LNCaP clone FGC (cell line): ENCODE measurements around the gene MEST.

ENCODE experiments used
- DNase-seq: peaks from one replicate; pipeline ENCODE4 v3.0.0-alpha.2; 2011; ENCODE audit warnings: low read depth
- H3K4me3 ChIP-seq: 2 replicates; pipeline ENCODE4 v1.5.1; 2011; ENCODE audit warnings: mild to moderate bottlenecking, low read depth, low read length, control low read depth
- TF ChIP-seq, protein P1 (sequence below): IDR thresholded peaks from 2 replicates; pipeline ENCODE4 v1.5.1; 2012; ENCODE audit warnings: mild to moderate bottlenecking; ENCODE audit not compliant: control insufficient read depth, insufficient read depth; ENCODE audit errors: extremely low read depth

MEST gene

DNA sequence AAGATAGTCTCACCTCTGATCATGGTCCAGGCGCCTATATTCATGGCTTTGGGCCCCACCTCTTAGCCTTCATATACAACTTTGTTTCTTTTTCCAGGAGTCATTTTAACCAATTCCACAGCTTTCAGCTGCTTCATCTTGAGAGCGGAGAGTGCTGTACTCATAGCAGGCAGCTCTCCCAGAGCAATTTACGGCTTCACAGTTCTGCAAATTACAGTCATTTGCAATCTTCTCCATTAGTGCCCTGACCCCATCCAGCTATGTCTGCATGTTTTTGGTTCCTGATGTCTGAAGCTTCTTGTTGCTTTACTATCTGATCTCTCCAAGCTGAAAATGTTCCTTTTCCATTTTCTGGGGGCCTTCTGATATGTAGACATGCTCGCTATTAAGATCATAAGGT, 18.0 kb upstream of the MEST start:
- no peak overlapping the region for H3K4me3 ChIP-seq
- DNase-seq = no peak
- TF ChIP-seq, protein P1, sequence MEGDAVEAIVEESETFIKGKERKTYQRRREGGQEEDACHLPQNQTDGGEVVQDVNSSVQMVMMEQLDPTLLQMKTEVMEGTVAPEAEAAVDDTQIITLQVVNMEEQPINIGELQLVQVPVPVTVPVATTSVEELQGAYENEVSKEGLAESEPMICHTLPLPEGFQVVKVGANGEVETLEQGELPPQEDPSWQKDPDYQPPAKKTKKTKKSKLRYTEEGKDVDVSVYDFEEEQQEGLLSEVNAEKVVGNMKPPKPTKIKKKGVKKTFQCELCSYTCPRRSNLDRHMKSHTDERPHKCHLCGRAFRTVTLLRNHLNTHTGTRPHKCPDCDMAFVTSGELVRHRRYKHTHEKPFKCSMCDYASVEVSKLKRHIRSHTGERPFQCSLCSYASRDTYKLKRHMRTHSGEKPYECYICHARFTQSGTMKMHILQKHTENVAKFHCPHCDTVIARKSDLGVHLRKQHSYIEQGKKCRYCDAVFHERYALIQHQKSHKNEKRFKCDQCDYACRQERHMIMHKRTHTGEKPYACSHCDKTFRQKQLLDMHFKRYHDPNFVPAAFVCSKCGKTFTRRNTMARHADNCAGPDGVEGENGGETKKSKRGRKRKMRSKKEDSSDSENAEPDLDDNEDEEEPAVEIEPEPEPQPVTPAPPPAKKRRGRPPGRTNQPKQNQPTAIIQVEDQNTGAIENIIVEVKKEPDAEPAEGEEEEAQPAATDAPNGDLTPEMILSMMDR = no peak

- H3K4me3 ChIP-seq = no peak overlapping the region
- no peak for DNase-seq
- TF ChIP-seq, protein P1 = no peak
These were observed 16.1 kb upstream of the MEST start for GRCh38 chr7:130475776-130476175.

DNA sequence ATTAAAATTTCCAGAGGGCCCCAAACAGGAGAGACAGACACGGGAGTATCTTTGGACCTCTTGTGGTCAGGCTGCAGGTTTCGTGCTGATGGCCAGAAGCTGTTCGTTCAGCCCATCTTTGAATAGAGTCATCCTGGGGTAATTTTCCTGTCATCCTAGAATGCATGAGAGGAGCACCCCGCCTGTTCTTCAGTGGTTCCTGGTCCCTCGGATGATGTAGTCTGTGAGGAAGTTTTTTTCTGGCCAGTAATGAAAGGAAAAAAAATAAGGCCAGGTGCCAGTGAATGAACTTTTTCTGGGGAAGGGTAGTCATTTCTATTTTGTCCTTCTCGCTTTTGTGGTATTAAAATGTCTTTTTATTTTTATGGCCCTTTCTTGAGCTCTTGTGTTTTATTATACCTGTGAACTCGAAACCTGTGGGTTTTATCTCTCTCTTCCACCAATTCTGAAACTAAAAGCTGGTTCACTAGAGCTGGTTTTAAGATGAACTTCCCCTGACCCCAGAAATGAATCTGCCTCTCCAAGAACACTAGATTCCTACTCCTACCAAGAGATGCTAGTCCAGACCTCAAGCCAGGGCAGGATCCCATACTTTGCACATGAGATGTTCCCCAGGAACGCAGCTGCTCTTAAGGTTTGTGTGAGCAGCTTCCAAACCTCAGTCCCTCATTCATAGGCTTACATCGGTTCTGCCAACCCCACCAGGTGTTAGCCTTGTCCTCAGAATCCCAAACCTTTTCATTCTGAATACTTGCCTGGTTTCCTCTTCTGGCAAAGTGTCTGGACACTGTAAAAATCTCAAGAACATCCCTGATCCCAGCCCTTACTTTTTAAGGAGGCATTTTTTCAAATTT, 15.4 kb upstream of the MEST start:
- TF ChIP-seq, protein P1 = no peak
- DNase-seq = no peak
- H3K4me3 ChIP-seq = no peak overlapping the region

GRCh38 chr7:130478991-130479390, 12.9 kb upstream of the MEST start:
- no peak for DNase-seq
- H3K4me3 ChIP-seq = no peak overlapping the region
- TF ChIP-seq, protein P1 = no peak

DNA sequence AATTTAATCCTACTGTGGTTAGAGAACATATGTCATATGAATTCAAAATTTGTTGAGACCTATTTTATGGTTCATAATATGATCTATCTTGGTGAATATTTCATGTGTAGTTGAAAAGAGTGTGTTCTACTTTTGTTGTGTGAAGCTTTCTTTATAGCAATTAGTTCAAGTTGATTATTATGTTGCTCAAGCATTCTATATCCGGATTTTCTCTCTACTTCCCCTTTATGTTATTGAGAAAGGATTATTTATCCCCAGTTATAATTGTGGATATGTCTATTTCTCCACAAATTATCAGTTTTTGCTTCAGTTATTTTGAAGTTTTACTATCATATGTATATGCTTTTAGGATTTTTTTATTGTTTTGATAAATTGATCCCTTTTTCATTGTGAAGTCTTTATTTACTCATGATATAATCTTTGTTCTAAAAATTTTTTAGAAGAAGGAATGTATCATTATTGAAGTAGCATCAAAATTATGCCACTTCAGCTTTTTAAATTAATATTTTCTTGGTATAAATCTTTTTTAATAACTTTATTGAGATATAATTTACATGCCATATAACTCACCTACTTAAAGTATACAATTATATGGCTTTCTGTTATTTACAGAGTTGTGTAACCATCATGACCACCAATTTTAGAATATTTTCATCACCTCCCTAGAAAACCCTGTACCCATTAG, 12.0 kb upstream of the MEST start:
- TF ChIP-seq, protein P1 = no peak
- no peak for DNase-seq
- H3K4me3 ChIP-seq = no peak overlapping the region

DNA sequence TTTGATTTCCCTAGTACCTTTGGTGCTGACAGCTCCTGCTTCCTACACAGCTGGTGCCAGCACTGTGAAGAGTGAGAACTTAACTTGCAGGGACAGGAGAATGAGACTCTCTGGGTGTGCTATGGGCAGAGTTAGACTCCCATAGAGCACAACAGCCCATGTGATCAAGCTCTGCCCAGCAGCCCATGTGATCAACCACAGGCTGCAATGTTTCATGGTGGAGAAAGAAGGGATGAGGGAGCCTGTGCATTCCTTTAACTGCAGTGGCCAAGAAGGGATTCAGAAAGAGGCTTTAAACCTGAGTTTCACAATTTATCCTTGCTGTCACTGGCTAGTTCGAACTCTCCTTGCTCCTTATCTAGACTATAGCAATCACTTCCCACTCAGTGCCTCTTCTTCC, 10.0 kb upstream of the MEST start:
- TF ChIP-seq, protein P1 = no peak
- no peak overlapping the region for H3K4me3 ChIP-seq
- no peak for DNase-seq
